NCI-H1092 treated with DMSO at 0.1 percent for 48 hours (cell line): Measurements from ENCODE around the gene PEBP1.

Source experiments
- DNase-seq: peaks from one replicate; lab custom pipeline; 2025; lab: John Stamatoyannopoulos, UW

Gene PEBP1

DNA sequence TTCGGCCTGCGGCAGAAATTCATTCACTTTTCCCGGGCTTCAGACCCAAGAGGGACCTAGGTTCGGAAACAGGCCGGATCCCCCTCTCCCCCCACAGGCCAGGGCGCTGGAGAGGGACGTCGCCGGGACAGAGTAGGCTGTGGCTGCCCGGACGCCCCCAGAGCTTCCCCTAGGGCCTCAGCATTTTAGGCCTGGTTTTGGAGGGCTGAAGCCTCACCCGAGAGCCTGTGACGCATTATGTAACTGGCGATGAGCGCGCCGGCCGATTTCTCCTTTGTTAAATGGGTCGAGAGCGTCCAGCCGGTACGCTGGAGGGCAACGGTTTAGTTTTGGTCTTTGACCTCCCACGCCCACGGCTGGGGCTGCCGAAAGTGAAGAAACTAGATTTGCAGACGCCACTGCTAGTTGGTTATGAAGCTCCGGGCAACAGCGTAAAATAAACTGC, 657 bp downstream of the PEBP1 start:
- DNase-seq: no peak

GRCh38 chr12:118137148-118137678, 1.3 kb downstream of the PEBP1 start:
- DNase-seq: no peak

GRCh38 chr12:118140825-118141224, 4.9 kb downstream of the PEBP1 start:
- no peak for DNase-seq

DNA sequence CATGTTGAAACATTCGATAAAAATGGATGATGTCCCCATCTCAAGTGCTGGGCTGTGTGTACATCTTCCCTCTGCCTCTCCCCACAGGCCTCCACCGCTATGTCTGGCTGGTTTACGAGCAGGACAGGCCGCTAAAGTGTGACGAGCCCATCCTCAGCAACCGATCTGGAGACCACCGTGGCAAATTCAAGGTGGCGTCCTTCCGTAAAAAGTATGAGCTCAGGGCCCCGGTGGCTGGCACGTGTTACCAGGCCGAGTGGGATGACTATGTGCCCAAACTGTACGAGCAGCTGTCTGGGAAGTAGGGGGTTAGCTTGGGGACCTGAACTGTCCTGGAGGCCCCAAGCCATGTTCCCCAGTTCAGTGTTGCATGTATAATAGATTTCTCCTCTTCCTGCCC, 8.6 kb downstream of the PEBP1 start:
- DNase-seq: no peak

GRCh38 chr12:118145113-118145797, 9.3 kb downstream of the PEBP1 start:
- no peak for DNase-seq

DNA sequence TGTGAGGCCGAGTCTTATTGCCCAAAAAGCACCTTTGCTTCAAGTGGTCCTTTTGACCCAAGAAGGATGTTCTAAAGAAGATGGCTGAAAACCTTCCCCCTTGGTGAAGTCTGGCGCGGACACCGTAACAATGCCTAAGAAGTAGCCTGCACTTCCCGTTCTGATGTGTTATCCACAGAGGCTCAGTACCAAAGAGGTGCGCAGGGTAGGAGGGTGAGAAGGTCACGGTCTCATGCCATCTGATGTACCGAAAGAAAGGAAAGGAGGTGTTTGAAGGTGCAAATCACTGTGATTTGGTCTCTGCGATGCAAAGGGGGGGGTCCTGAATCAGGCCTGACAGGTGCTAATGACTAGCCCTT, 9.9 kb downstream of the PEBP1 start:
- DNase-seq: no peak

DNA sequence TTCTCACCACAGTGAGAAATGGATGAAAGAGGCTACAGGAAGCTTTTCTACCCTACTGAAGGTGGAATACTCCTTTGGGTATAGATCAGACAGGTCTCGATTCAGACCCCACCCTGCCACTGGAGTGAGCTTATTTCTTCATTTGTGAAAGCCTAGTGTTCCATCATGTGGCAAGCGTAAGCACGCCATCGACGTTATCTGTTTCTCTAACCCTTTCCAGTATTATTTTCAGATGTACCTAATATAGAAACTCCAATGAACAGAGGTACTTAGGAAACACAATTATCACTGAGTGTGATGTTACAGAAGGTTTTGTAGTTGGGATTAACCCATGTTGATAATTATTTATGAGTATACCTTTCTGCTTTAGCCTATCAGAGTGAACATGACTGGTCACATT, 12.4 kb downstream of the PEBP1 start:
- no peak for DNase-seq

GRCh38 chr12:118150625-118151024, 14.7 kb downstream of the PEBP1 start:
- DNase-seq: no peak

DNA sequence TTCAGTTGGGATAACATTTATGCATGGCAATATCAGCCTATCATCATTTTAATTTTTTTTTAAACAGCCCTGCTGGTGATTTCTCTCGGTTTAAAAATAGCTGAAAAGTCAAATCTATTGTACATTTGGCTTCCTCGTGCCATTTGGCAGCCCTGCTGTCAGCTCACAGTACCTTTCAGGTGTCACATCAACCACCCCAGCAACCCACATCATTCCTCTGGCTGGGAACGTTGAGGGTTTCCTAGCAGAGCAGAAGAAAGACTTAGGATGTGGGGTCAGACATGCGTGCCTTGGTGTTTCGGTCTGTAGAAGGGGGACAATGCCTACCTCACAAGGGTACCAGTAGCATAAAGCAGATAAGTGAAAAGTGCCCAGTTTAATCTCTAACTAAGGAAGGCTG, 15.8 kb downstream of the PEBP1 start:
- DNase-seq: no peak

GRCh38 chr12:118160536-118160935, 24.6 kb downstream of the PEBP1 start:
- no peak for DNase-seq

GRCh38 chr12:118164798-118165486, 29.0 kb downstream of the PEBP1 start:
- DNase-seq: peak; percentile 12

GRCh38 chr12:118166946-118167345, 31.0 kb downstream of the PEBP1 start:
- no peak for DNase-seq

GRCh38 chr12:118175823-118176447, 40.0 kb downstream of the PEBP1 start:
- no peak for DNase-seq

DNA sequence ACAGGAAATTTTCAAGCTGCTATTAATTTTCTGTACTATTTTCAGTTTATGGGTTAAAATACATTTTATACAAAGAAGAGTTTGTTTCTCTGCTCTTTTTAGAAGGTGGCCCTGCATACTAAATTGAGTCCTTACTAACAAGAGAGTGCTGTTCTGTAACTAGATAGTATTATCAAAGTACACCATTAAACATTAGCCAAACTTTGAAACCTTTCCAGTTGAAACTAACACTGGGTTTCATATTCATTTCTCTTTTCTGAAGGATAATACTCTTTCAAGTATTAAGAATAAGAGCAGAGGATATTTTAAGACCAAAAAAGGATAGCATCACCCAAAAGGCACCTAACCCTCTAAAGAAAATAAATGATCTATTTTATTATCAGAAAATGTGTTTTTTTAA, 47.2 kb downstream of the PEBP1 start:
- DNase-seq: no peak

GRCh38 chr12:118183711-118184110, 47.8 kb downstream of the PEBP1 start:
- DNase-seq: no peak

DNA sequence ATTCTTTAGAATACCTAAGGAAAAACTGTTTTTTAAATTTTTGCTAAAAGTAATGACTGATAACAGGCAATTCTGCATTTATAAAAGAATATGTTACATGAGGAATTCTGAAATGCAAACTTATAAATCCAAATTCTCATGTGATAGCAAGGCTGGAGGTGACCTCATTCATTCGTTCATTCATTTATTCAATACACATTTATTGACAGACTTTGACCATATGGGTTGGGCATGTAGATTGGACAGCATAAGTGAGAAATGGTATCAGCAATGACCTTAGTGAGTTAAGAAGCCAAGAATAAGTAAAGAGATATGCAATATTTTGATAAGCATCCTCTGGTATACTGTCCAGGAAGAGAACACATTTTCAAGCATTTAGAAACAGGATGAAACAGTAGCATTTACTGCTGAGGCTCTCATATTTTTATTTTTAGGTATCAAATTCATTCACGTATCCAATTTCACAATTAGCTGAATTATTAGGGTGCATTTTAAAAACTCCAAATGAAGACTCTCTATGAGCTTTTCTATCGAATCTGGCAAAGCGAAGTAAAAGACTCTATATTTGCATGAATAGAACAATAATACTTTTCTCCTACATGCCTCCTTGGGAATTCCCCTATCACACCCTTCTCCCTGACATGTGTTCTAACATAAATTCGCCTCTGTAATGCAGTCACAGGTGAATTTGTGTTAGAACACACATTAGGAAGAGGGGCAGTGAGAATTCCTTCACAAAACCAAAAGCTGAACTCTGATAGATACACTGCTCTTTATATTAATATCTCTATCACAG, 49.9 kb downstream of the PEBP1 start:
- DNase-seq: no peak

DNA sequence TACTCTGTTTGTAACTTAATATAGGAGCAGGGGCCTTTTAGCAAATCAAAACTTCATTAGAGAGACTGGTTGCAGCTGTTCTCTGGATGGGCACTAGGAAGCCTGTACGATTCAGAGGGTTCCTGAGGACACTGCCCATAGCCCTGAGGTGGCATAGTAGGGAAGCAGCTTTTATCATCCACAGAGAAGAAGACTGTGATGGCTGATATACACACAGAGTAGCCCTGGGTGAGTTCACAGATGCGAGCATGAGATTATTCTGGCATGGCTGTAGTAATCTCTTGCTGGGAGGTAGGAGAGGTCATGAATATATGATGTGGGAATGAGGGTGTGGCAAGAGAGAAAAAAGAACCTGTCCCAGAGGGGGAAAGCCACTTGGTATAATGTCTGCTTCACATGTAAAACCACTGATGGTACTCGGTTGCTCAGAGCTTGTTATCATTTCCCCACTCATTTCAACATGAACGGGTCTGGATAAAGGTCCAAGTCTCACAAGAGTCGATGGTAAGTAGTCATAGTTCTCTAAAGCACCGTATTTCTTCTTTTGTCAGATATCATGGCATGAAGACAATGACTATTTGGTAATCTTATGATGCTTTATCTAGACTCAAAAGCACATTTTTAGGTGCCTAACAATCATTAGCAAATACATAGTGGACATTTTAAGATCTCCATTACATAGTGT, 52.0 kb downstream of the PEBP1 start:
- no peak for DNase-seq

- peak; percentile 14 for DNase-seq
Measured at GRCh38 chr12:118188690-118189371, 52.9 kb downstream of the PEBP1 start.

DNA sequence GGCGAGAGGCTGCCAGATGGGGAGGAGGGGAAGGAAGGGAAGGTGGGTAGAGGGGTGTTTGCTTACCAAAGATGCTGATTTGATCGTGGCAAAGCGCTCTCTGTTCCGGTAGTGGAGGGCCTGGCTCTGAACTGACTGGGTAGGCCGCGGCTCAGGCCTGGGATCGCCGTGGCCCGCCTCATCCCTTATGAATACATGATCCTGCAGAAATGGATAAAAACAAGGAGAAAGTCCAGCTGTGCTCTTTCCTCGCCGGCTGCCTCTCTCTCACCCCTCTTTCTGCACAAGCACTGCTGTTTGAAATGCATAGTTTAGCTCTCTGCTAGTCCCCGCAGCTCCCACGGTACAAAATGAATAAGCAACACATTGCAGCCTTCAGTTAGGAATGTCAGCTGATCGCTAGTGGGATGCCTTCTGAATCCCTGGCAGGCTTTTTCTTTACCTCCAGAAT, 53.8 kb downstream of the PEBP1 start:
- peak; percentile 71 for DNase-seq

DNA sequence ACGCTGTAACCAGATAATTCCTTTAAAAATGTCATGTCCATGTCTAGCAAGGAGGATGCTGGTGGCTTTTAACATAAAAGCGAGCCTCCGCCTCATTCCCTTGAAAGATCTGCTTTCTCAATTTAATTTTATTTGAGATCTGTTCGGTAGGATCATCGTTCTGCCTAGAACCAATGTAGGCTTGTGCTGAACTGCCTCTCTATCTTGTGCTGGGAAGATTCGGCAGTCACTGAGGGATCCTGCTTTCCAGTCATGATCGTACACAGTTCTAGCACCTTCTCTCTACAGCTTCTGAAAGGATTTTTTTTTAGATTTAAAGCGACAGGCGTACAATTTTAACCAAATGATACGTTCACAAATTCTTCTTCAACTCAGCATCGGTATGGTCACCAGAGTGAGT, 54.3 kb downstream of the PEBP1 start:
- DNase-seq: peak; percentile 69

DNA sequence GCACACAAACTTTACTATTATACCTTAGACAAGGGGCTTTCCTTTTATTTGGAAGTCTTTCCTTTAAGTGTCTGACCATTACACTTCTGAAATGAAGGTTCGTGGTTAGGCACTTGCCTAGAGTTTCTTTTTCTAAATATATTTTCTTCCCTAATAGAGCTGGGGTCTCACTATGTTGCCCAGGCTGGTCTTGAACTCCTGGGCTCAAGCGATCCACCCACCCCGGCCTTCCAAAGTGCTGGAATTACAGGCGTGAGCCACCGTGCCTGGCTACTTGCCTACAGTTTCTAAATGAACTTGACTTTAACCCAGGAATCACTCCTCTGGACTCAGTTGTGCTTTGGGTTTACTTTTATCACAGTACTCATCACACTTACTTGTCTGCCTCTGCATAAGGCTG, 57.6 kb downstream of the PEBP1 start:
- no peak for DNase-seq
